ENCODE measurements around the gene HSPA4L.
A peak's percentile ranks its signal among the peaks of the same experiment; 100 is the strongest.

DNA sequence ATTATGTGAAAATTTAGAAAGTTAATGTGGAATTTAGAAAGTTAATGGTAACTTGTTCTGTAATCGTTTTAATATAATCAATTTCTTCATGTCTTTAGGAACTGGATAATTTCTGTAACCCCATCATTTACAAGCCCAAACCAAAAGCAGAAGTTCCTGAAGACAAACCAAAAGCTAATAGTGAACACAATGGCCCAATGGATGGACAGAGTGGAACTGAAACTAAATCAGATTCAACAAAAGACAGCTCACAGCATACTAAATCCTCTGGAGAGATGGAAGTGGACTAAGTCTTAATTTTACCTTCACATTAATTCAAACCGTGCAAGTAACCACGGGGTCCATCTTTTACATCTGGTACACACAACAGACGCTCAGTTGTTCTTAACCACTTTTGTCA, 50.5 kb downstream of the HSPA4L start:
- TF ChIP-seq TARDBP (IDR thresholded peaks at IDR 0.05; ENCODE audit: borderline replicate concordance): no peak
- TF ChIP-seq SREBF2 (IDR thresholded peaks at IDR 0.05; ENCODE audit: low read length): no peak
- TF ChIP-seq, protein P1, sequence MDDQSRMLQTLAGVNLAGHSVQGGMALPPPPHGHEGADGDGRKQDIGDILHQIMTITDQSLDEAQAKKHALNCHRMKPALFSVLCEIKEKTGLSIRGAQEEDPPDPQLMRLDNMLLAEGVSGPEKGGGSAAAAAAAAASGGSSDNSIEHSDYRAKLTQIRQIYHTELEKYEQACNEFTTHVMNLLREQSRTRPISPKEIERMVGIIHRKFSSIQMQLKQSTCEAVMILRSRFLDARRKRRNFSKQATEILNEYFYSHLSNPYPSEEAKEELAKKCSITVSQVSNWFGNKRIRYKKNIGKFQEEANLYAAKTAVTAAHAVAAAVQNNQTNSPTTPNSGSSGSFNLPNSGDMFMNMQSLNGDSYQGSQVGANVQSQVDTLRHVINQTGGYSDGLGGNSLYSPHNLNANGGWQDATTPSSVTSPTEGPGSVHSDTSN (IDR thresholded peaks at IDR 0.05; ENCODE audit: insufficient replicate concordance, low read depth, low read length): no peak
- no peak for TF ChIP-seq EZH2 (IDR thresholded peaks at IDR 0.05; ENCODE audit: borderline replicate concordance, control insufficient read depth, low read depth, low read length)
- no peak for TF ChIP-seq EP300 (IDR thresholded peaks at IDR 0.05; ENCODE audit: borderline replicate concordance in 1 of 2, control insufficient read depth in 1 of 2, low read depth in 2 of 2, low read length in 2 of 2)
- no peak for TF ChIP-seq BHLHE40 (IDR thresholded peaks at IDR 0.05; ENCODE audit: borderline replicate concordance in 1 of 2, low read depth in 2 of 2, low read length in 1 of 2)
- no peak for TF ChIP-seq HDAC6 (IDR thresholded peaks at IDR 0.05; ENCODE audit: unreplicated experiment)
- peak; percentile 37; the same call in 1 of the 2 replicates for TF ChIP-seq DPF2 (IDR thresholded peaks at IDR 0.05)
- no peak for TF ChIP-seq SP1 (IDR thresholded peaks at IDR 0.05; ENCODE audit: low read depth, low read length)
